AG04449 (cell line): ENCODE results near the gene FAM110A.

Source experiments
- CTCF ChIA-PET: fragments of 350-600 bp; formaldehyde crosslinking; extraction: SDS; loops from one replicate; lab custom pipeline; 2021; ENCODE audit warnings: antibody characterized with exemption; lab: Yijun Ruan, JAX
- POLR2A ChIA-PET: fragments of 400-600, 350-600 bp; formaldehyde crosslinking; extraction: SDS; loops from one replicate; lab custom pipeline; 2020; ENCODE audit warnings: antibody characterized with exemption, inconsistent platforms; lab: Yijun Ruan, JAX
- DNase-seq: peaks from one replicate; pipeline ENCODE4 v3.0.0-alpha.2; 2010; ENCODE audit warnings: low read depth, low spot score
- H3K4me3 ChIP-seq: 2 replicates; pipeline ENCODE4 v1.5.1; 2011; ENCODE audit warnings: low read depth, mild to moderate bottlenecking, control low read depth, low read length
- TF ChIP-seq, protein P1 (sequence below): IDR thresholded peaks from one replicate; pipeline ENCODE4 v1.5.1; 2011; ENCODE audit warnings: mild to moderate bottlenecking, moderate library complexity, low read length, control low read depth, inconsistent platforms; ENCODE audit not compliant: insufficient read depth; ENCODE audit errors: missing control alignments

Gene FAM110A

DNA sequence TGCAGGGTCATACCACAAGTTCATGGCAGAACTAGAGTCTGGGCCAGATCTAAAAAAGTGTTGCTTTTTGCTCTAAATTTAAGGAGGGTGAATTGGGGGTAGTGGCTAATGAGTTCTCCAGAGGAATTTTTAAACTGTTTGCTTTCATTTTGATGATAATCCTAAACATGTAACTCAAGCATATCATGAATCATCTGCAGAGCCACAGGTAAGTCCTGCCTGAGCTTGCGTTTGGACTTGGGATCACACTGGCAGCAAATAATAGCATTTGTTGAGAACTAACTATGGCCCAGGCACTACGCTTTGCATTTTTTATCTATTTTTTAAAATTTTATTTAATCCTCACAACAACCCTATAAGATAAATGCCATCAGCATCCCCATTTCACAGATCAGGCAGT lies 27.4 kb downstream of the FAM110A start:
- ChIA-PET CTCF (no interaction called here), POLR2A (no interaction called here)
- H3K4me3 ChIP-seq = no peak overlapping the region
- TF ChIP-seq, protein P1, sequence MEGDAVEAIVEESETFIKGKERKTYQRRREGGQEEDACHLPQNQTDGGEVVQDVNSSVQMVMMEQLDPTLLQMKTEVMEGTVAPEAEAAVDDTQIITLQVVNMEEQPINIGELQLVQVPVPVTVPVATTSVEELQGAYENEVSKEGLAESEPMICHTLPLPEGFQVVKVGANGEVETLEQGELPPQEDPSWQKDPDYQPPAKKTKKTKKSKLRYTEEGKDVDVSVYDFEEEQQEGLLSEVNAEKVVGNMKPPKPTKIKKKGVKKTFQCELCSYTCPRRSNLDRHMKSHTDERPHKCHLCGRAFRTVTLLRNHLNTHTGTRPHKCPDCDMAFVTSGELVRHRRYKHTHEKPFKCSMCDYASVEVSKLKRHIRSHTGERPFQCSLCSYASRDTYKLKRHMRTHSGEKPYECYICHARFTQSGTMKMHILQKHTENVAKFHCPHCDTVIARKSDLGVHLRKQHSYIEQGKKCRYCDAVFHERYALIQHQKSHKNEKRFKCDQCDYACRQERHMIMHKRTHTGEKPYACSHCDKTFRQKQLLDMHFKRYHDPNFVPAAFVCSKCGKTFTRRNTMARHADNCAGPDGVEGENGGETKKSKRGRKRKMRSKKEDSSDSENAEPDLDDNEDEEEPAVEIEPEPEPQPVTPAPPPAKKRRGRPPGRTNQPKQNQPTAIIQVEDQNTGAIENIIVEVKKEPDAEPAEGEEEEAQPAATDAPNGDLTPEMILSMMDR = no peak
- no peak for DNase-seq

DNA sequence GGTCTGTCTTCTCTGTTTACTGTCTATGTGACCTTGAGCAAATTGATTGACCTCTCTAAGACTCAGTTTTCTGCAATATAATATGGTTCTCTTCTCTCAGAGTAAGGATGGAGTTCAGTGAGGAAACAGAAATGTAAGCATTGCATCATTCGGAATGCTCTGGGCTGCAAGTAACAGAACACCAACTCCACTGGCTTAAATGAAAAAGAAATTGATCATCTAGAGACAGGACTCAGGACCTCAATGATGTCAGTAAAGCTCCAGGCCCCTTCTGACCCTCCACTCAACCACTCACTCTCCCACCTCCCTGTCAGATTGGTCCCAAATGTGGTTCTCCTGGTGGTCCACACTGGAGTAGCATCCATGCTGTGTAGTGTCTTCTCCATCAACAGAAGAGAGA lies 31.9 kb downstream of the FAM110A start:
- ChIA-PET CTCF (no interaction called here), POLR2A (no interaction called here)
- TF ChIP-seq, protein P1 = no peak
- no peak overlapping the region for H3K4me3 ChIP-seq
- no peak for DNase-seq

GRCh38 chr20:868279-868678 lies 34.8 kb downstream of the FAM110A start:
- ChIA-PET POLR2A (no interaction called here), CTCF (no interaction called here)
- TF ChIP-seq, protein P1 = no peak
- no peak for DNase-seq
- no peak overlapping the region for H3K4me3 ChIP-seq

GRCh38 chr20:869606-870005 lies 36.1 kb downstream of the FAM110A start:
- TF ChIP-seq, protein P1 = no peak
- POLR2A ChIA-PET = no interaction called here
- H3K4me3 ChIP-seq = no peak overlapping the region
- DNase-seq = no peak
- CTCF ChIA-PET = no interaction called here

DNA sequence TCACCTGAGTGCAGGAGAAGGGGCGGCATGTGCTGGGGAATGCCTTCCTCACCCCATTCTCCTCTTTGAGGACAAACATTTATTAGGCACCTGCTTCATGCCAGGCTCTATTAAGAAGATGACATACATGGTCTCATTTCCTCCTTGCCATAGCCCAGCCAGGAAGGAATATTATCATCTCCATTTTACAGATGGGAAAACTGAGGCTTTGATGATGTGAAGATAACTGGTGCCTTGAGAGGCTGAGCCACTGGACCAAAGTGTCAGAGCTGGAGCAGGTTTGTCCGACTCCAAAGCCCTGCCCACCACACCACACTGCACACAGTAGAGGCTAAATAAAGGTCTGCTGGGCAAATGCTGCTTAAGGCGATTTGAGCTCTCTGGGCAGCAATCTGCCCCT lies 37.2 kb downstream of the FAM110A start:
- POLR2A ChIA-PET = no interaction called here

GRCh38 chr20:871436-871835 lies 37.9 kb downstream of the FAM110A start:
- TF ChIP-seq, protein P1 = no peak
- ChIA-PET POLR2A (no interaction called here), CTCF (no interaction called here)
- H3K4me3 ChIP-seq = no peak overlapping the region
- DNase-seq = no peak

More for the DNA sequence above, 37.2 kb downstream of the FAM110A start:
- CTCF ChIA-PET = no interaction called here
- TF ChIP-seq, protein P1 = no peak
- no peak overlapping the region for H3K4me3 ChIP-seq
- DNase-seq = no peak
